Ishikawa (cell line): ENCODE measurements around the gene TOMM20.

Experiments
- CEBPB ChIP-seq: IDR thresholded peaks from 2 replicates; pipeline ENCODE4 v1.6.1; 2012
- CREB1 ChIP-seq: IDR thresholded peaks from 2 replicates; pipeline ENCODE4 v1.6.1; 2012; ENCODE audit warnings: low read depth
- EGR1 ChIP-seq: IDR thresholded peaks from 2 replicates; pipeline ENCODE4 v1.6.1; 2012
- EP300 ChIP-seq: IDR thresholded peaks from 2 replicates; pipeline ENCODE4 v1.6.1; 2012; ENCODE audit warnings: borderline replicate concordance
- FOXM1 ChIP-seq: IDR thresholded peaks from 2 replicates; pipeline ENCODE4 v1.6.1; 2012; ENCODE audit warnings: low read depth, borderline replicate concordance
- MAX ChIP-seq: IDR thresholded peaks from 2 replicates; pipeline ENCODE4 v1.6.1; 2012
- NFIC ChIP-seq: IDR thresholded peaks from 2 replicates; pipeline ENCODE4 v1.6.1; 2012
- RAD21 ChIP-seq: IDR thresholded peaks from 2 replicates; pipeline ENCODE4 v1.6.1; 2012; ENCODE audit warnings: low read depth
- REST ChIP-seq: IDR thresholded peaks from 2 replicates; pipeline ENCODE4 v1.6.1; 2012; ENCODE audit warnings: low read depth, mild to moderate bottlenecking
- TAF1 ChIP-seq: IDR thresholded peaks from 2 replicates; pipeline ENCODE4 v1.6.1; 2012; ENCODE audit warnings: low read depth, mild to moderate bottlenecking
- TCF12 ChIP-seq: IDR thresholded peaks from 2 replicates; pipeline ENCODE4 v1.6.1; 2012; ENCODE audit warnings: low read depth
- TEAD4 ChIP-seq: IDR thresholded peaks from 2 replicates; pipeline ENCODE4 v1.6.1; 2012
- USF1 ChIP-seq: IDR thresholded peaks from 2 replicates; pipeline ENCODE4 v1.6.1; 2012
- YY1 ChIP-seq: IDR thresholded peaks from 2 replicates; pipeline ENCODE4 v1.6.1; 2012; ENCODE audit warnings: low read depth
- ZBTB7A ChIP-seq: IDR thresholded peaks from 2 replicates; pipeline ENCODE4 v1.6.1; 2012; ENCODE audit warnings: low read depth

Gene TOMM20

GRCh38 chr1:235156265-235156664 lies 27.6 kb upstream of the TOMM20 start:
- TF ChIP-seq YY1 (no peak), REST (no peak), RAD21 (no peak), USF1 (no peak), FOXM1 (no peak), ZBTB7A (no peak), MAX (no peak), EGR1 (no peak), CREB1 (no peak), CEBPB (no peak), EP300 (no peak), NFIC (no peak), TAF1 (no peak), TCF12 (no peak), TEAD4 (no peak)

GRCh38 chr1:235152235-235152634 lies 23.6 kb upstream of the TOMM20 start:
- TF ChIP-seq REST: no peak
- no peak for TF ChIP-seq USF1
- no peak for TF ChIP-seq ZBTB7A
- no peak for TF ChIP-seq CREB1
- TF ChIP-seq FOXM1: no peak
- no peak for TF ChIP-seq TCF12
- no peak for TF ChIP-seq RAD21
- TF ChIP-seq TAF1: no peak
- TF ChIP-seq YY1: no peak
- no peak for TF ChIP-seq EGR1
- TF ChIP-seq CEBPB: no peak
- no peak for TF ChIP-seq MAX
- TF ChIP-seq NFIC: no peak
- TF ChIP-seq EP300: no peak
- no peak for TF ChIP-seq TEAD4

GRCh38 chr1:235151033-235151432 lies 22.4 kb upstream of the TOMM20 start:
- TF ChIP-seq TAF1 (no peak), NFIC (no peak), ZBTB7A (no peak), FOXM1 (no peak), TCF12 (no peak), TEAD4 (no peak), MAX (no peak), YY1 (no peak), EP300 (no peak), USF1 (no peak), EGR1 (no peak), CEBPB (no peak), RAD21 (no peak), REST (no peak), CREB1 (no peak)

- no peak for TF ChIP-seq EGR1
- TF ChIP-seq CREB1: no peak
- TF ChIP-seq CEBPB: no peak
- TF ChIP-seq YY1: no peak
- no peak for TF ChIP-seq EP300
- TF ChIP-seq TEAD4: no peak
- no peak for TF ChIP-seq FOXM1
- no peak for TF ChIP-seq TAF1
- no peak for TF ChIP-seq REST
- no peak for TF ChIP-seq MAX
- TF ChIP-seq RAD21: no peak
- no peak for TF ChIP-seq USF1
- no peak for TF ChIP-seq ZBTB7A
- TF ChIP-seq NFIC: no peak
- no peak for TF ChIP-seq TCF12
Measured at GRCh38 chr1:235149824-235150223, 21.2 kb upstream of the TOMM20 start.
